ENCODE results near the gene ADGRD1. TPM values are rescaled to one million over a fixed set of nuclear protein-coding genes. Genes with fewer than 3 reads are reported as not detected.

ADGRD1 gene
- total RNA-seq, 1 experiment from 2014 or later: 0.77 TPM

- no peak for DNase-seq (ENCODE audit: low spot score)
- POLR2A ChIA-PET: no interaction called here
These were observed 47.8 kb downstream of the ADGRD1 start for GRCh38 chr12:131001493-131001892.

More at GRCh38 chr12:131001493-131001892, 47.8 kb downstream of the ADGRD1 start:
- CTCF ChIA-PET: no interaction called here
- H3K36me3 Mint-ChIP-seq: peaks cover 27% of the 10 kb centered on the region
- no peak for ATAC-seq
- peaks cover 30% of the 10 kb centered on the region for H3K9me3 Mint-ChIP-seq
- H3K27ac Mint-ChIP-seq: no peak overlapping the region
- no peaks in the 10 kb centered on the region for H3K4me1 Mint-ChIP-seq
- H3K4me3 Mint-ChIP-seq: no peak overlapping the region
- peaks cover 6% of the 10 kb centered on the region for H3K27me3 Mint-ChIP-seq (ENCODE audit: low read depth)
- TF ChIP-seq ZNF317 (CRISPR knock-in tag; IDR thresholded peaks at IDR 0.05; ENCODE audit: borderline replicate concordance, low read depth) (no peak), E2F1 (CRISPR knock-in tag; IDR thresholded peaks at IDR 0.05) (no peak), SP1 (CRISPR knock-in tag; conservative IDR thresholded peaks at IDR 0.05) (no peak), PRRX2 (CRISPR knock-in tag; IDR thresholded peaks at IDR 0.05) (no peak), ZBTB21 (CRISPR knock-in tag; IDR thresholded peaks at IDR 0.05; ENCODE audit: borderline replicate concordance) (no peak), MAX (CRISPR knock-in tag; IDR thresholded peaks at IDR 0.05) (no peak), ZNF416 (CRISPR knock-in tag; IDR thresholded peaks at IDR 0.05) (no peak), FOXP4 (CRISPR knock-in tag; IDR thresholded peaks at IDR 0.05) (no peak), IRF1 (CRISPR knock-in tag; IDR thresholded peaks at IDR 0.05) (no peak), E2F5 (CRISPR knock-in tag; IDR thresholded peaks at IDR 0.05) (no peak), MXD4 (CRISPR knock-in tag; IDR thresholded peaks at IDR 0.05; ENCODE audit: borderline replicate concordance) (no peak), ZNF532 (CRISPR knock-in tag; IDR thresholded peaks at IDR 0.05; ENCODE audit: borderline replicate concordance) (no peak), MLX (CRISPR knock-in tag; IDR thresholded peaks at IDR 0.05) (no peak), E2F4 (CRISPR knock-in tag; IDR thresholded peaks at IDR 0.05; ENCODE audit: borderline replicate concordance, low read depth) (no peak), ZSCAN18 (CRISPR knock-in tag; IDR thresholded peaks at IDR 0.05) (no peak), CBFB (CRISPR knock-in tag; IDR thresholded peaks at IDR 0.05; ENCODE audit: low read depth) (no peak), STAT6 (CRISPR knock-in tag; conservative IDR thresholded peaks at IDR 0.05; ENCODE audit: low read depth) (no peak), JAZF1 (CRISPR knock-in tag; IDR thresholded peaks at IDR 0.05) (no peak), ZNF263 (CRISPR knock-in tag; IDR thresholded peaks at IDR 0.05; ENCODE audit: low read depth) (no peak)

Measured in WTC11 (cell line).